Liver (tissue), 9 donors: ENCODE data around the gene UBIAD1. TPM values are rescaled to one million over a fixed set of nuclear protein-coding genes. Genes with fewer than 3 reads are reported as not detected.
"Not testable (repeated sequence)": the region's sequence is repeated elsewhere in the genome, so short reads cannot be mapped to it uniquely, and the experiment has no call there.

Experiments
- DNase-seq: peaks from one replicate; pipeline ENCODE4 v3.0.0-alpha.2; 2017; ENCODE audit warnings: low spot score
- H3K27ac ChIP-seq, 2 donors: one replicate each; pipeline ENCODE4 v1.7.0; 2013; ENCODE audit warnings: inconsistent platforms in 2 of 2, low read length in 2 of 2, control low read depth in 1 of 2, low read depth in 1 of 2, mild to moderate bottlenecking in 1 of 2
- H3K27me3 ChIP-seq, 4 donors: one replicate each; pipeline versions ENCODE4 v1.6.1 to v1.7.0; 2013; ENCODE audit warnings: low read length in 3 of 4, inconsistent platforms in 1 of 4, mild to moderate bottlenecking in 1 of 4, moderate library complexity in 1 of 4; ENCODE audit not compliant: control insufficient read depth in 4 of 4, insufficient read depth in 4 of 4
- H3K36me3 ChIP-seq, 4 donors: one replicate each; pipeline versions ENCODE4 v1.6.1 to v1.7.0; 2013; ENCODE audit warnings: low read length in 3 of 4, mild to moderate bottlenecking in 3 of 4, low read depth in 1 of 4, moderate library complexity in 1 of 4; ENCODE audit not compliant: control insufficient read depth in 4 of 4, insufficient read depth in 3 of 4
- H3K4me1 ChIP-seq, 4 donors: one replicate each; pipeline versions ENCODE4 v1.6.1 to v1.7.0; 2013; ENCODE audit warnings: low read length in 3 of 4, mild to moderate bottlenecking in 3 of 4, moderate library complexity in 1 of 4; ENCODE audit not compliant: control insufficient read depth in 4 of 4, insufficient read depth in 4 of 4
- H3K4me3 ChIP-seq, 3 donors: one replicate each; pipeline versions ENCODE4 v1.6.1 to v1.7.0; 2013; ENCODE audit warnings: low read length in 3 of 3, control low read depth in 1 of 3, low read depth in 1 of 3, mild to moderate bottlenecking in 1 of 3
- H3K9ac ChIP-seq, 2 donors: one replicate each; pipeline ENCODE4 v1.7.0; 2013; ENCODE audit warnings: low read length in 2 of 2, mild to moderate bottlenecking in 2 of 2, moderate library complexity in 2 of 2, control low read depth in 1 of 2, low read depth in 1 of 2
- H3K9me3 ChIP-seq, 4 donors: one replicate each; pipeline versions ENCODE4 v1.6.1 to v1.7.0; 2013; ENCODE audit warnings: low read length in 3 of 4; ENCODE audit not compliant: control insufficient read depth in 4 of 4
- EGR1 ChIP-seq, 2 donors: IDR thresholded peaks; 2 replicates each; pipeline ENCODE4 v1.6.1; 2016 to 2018; ENCODE audit warnings: antibody characterized with exemption in 2 of 2, low read depth in 2 of 2
- HNF4A ChIP-seq, 2 donors: conservative IDR thresholded peaks; 2 replicates each; pipeline ENCODE4 v1.6.1; 2016; ENCODE audit warnings: antibody characterized with exemption in 2 of 2, mild to moderate bottlenecking in 2 of 2
- NR2F2 ChIP-seq: IDR thresholded peaks from 2 replicates; pipeline ENCODE4 v1.6.1; 2016; ENCODE audit warnings: antibody characterized with exemption
- REST ChIP-seq: IDR thresholded peaks from 2 replicates; pipeline ENCODE4 v1.6.1; 2016; ENCODE audit warnings: antibody characterized with exemption, mild to moderate bottlenecking
- RXRA ChIP-seq, 2 donors: IDR thresholded peaks; 2 replicates each; pipeline ENCODE4 v1.6.1; 2017 to 2018; ENCODE audit warnings: antibody characterized with exemption in 2 of 2, mild to moderate bottlenecking in 1 of 2
- SP1 ChIP-seq: IDR thresholded peaks from 2 replicates; pipeline ENCODE4 v1.6.1; 2018; ENCODE audit warnings: antibody characterized with exemption, mild to moderate bottlenecking
- TAF1 ChIP-seq: conservative IDR thresholded peaks from 2 replicates; pipeline ENCODE4 v1.6.1; 2016; ENCODE audit warnings: antibody characterized with exemption, mild to moderate bottlenecking
- YY1 ChIP-seq: IDR thresholded peaks from 2 replicates; pipeline ENCODE4 v1.6.1; 2016; ENCODE audit warnings: antibody characterized with exemption, mild to moderate bottlenecking
- WGBS: extraction: QIAGEN DNeasy Blood & Tissue Kit; methylation state at CpG from one replicate; pipeline ENCODE4 v1.1.7; 2013; 5-methylcytosine and 5-hydroxymethylcytosine counted together
- polyA plus RNA-seq, 2 donors: library from polyadenylated mRNA; stranded (reverse) in 1 of 2; unstranded in 1 of 2; fragments of 200-250 nt in 1 of 2; fragments of >200 nt in 1 of 2; fragmentation: Nextera tagmentation in 1 of 2; extraction: Ambion mirVana in 1 of 2; gene quantifications; one replicate each; pipeline versions ENCODE4 v1.2.1 to v1.2.3, GENCODE V29; 2013 to 2015
- total RNA-seq, 2 donors: library from RNA; depleted of rRNA; stranded (reverse); fragments of >200 nt; gene quantifications; one replicate each; pipeline ENCODE4 v1.2.3, GENCODE V29; 2014
- TF ChIP-seq, protein P1 (sequence below): IDR thresholded peaks from 2 replicates; pipeline ENCODE4 v1.6.1; 2016; ENCODE audit warnings: antibody characterized with exemption
- TF ChIP-seq, protein P2 (sequence below): IDR thresholded peaks from 2 replicates; pipeline ENCODE4 v1.6.1; 2016; ENCODE audit warnings: antibody characterized with exemption
- donor health status: healthy.
- donor health status: healthy.
- donor health status: healthy.
- donor health status: healthy.
- donor health status: healthy.

Gene UBIAD1
- total and polyA plus RNA-seq, 4 donors = 5.4 to 10.2 (median 8.9) TPM

- not testable (repeated sequence) for H3K4me3 ChIP-seq, DNase-seq, H3K27me3 ChIP-seq, H3K4me1 ChIP-seq, H3K9ac ChIP-seq, H3K27ac ChIP-seq, H3K9me3 ChIP-seq
- 98% methylated on average over 5 of the region's 5 CpGs for WGBS
- peaks cover 5 to 11% (median 6%) of the 10 kb centered on the region in 4 donors for H3K36me3 ChIP-seq
These were observed 24.8 kb downstream of the UBIAD1 start for GRCh38 chr1:11297774-11298173.

GRCh38 chr1:11298390-11299224 is 25.6 kb downstream of the UBIAD1 start:
- Histone ChIP-seq H3K4me3 (no peak overlapping the region), H3K36me3 (peaks cover 5 to 11% (median 6%) of the 10 kb centered on the region in 4 donors), H3K4me1 (no peaks in the 10 kb centered on the region), H3K27ac (no peak overlapping the region), H3K9me3 (no peaks in the 10 kb centered on the region), H3K27me3 (no peaks in the 10 kb centered on the region), H3K9ac (no peak overlapping the region)
- WGBS = 90% methylated on average over 12 of the region's 12 CpGs
- DNase-seq = no peak
- TF ChIP-seq RXRA (IDR thresholded peaks at IDR 0.05) = no peak
- TF ChIP-seq, protein P1, sequence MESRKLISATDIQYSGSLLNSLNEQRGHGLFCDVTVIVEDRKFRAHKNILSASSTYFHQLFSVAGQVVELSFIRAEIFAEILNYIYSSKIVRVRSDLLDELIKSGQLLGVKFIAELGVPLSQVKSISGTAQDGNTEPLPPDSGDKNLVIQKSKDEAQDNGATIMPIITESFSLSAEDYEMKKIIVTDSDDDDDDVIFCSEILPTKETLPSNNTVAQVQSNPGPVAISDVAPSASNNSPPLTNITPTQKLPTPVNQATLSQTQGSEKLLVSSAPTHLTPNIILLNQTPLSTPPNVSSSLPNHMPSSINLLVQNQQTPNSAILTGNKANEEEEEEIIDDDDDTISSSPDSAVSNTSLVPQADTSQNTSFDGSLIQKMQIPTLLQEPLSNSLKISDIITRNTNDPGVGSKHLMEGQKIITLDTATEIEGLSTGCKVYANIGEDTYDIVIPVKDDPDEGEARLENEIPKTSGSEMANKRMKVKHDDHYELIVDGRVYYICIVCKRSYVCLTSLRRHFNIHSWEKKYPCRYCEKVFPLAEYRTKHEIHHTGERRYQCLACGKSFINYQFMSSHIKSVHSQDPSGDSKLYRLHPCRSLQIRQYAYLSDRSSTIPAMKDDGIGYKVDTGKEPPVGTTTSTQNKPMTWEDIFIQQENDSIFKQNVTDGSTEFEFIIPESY = no peak
- TF ChIP-seq, protein P2, sequence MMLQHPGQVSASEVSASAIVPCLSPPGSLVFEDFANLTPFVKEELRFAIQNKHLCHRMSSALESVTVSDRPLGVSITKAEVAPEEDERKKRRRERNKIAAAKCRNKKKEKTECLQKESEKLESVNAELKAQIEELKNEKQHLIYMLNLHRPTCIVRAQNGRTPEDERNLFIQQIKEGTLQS = no peak
- TF ChIP-seq SP1 = no peak

DNA sequence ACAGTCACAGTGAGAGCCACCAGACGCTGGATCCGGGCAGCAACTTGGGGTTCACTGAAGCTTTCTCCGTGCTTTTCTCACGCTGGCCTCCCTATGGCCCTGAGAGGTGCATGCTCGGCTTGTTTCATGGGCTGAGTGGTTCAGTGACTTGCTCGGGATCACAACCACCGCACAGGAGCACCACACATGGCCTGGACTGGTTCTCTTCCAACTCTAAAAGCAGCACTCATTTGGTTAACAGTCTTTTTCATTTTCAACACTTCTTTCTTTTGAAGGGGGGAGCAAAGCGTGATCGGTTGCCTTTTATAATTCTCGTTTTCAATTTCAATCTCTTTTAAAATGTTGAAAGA is 26.2 kb downstream of the UBIAD1 start:
- Histone ChIP-seq H3K9ac (no peak overlapping the region), H3K4me1 (no peaks in the 10 kb centered on the region), H3K27ac (no peak overlapping the region), H3K27me3 (no peaks in the 10 kb centered on the region), H3K4me3 (no peak overlapping the region), H3K36me3 (peaks cover 5 to 11% (median 6%) of the 10 kb centered on the region in 4 donors), H3K9me3 (no peaks in the 10 kb centered on the region)
- WGBS = 78% methylated on average over 10 of the region's 10 CpGs
- no peak for TF ChIP-seq YY1
- no peak for TF ChIP-seq REST
- TF ChIP-seq, protein P1 = no peak
- no peak for TF ChIP-seq EGR1 (IDR thresholded peaks at IDR 0.05; ENCODE audit: low read depth in 2 of 2)
- TF ChIP-seq, protein P2 = no peak
- TF ChIP-seq TAF1 = no peak
- TF ChIP-seq SP1 = no peak
- no peak for TF ChIP-seq HNF4A (conservative IDR thresholded peaks at IDR 0.05)
- TF ChIP-seq NR2F2 = no peak
- DNase-seq = no peak
